WTC11 (cell line): Measurements from ENCODE around the gene CLK3.

Source experiments
- CBFB ChIP-seq: sonication (generic); formaldehyde crosslinking; IDR thresholded peaks from 2 replicates; pipeline ENCODE4 v1.8.1; 2022; ENCODE audit warnings: mild to moderate bottlenecking, low read depth, missing genetic modification reagents
- CREB1 ChIP-seq: sonication (generic); formaldehyde crosslinking; IDR thresholded peaks from 2 replicates; pipeline ENCODE4 v1.8.0; 2023; ENCODE audit warnings: mild to moderate bottlenecking, missing genetic modification reagents
- FOXJ3 ChIP-seq: sonication (generic); formaldehyde crosslinking; IDR thresholded peaks from 2 replicates; pipeline ENCODE4 v1.9.0; 2021; ENCODE audit warnings: missing genetic modification reagents, mild to moderate bottlenecking, borderline replicate concordance
- FOXP1 ChIP-seq: sonication (generic); formaldehyde crosslinking; IDR thresholded peaks from 2 replicates; pipeline ENCODE4 v1.8.0; 2022; ENCODE audit warnings: missing genetic modification reagents, mild to moderate bottlenecking, moderate library complexity, borderline replicate concordance
- KAT7 ChIP-seq: sonication (generic); formaldehyde crosslinking; IDR thresholded peaks from 2 replicates; pipeline ENCODE4 v1.8.1; 2023; ENCODE audit warnings: missing genetic modification reagents, mild to moderate bottlenecking, borderline replicate concordance
- MXD4 ChIP-seq: fragments of 250-450 bp; sonication (Bioruptor Pico); IDR thresholded peaks from 2 replicates; pipeline ENCODE4 v1.8.0; 2021; ENCODE audit warnings: mild to moderate bottlenecking, moderate library complexity, borderline replicate concordance
- NR2C2 ChIP-seq: sonication (generic); formaldehyde crosslinking; IDR thresholded peaks from 2 replicates; pipeline ENCODE4 v1.8.0; 2022; ENCODE audit warnings: mild to moderate bottlenecking, missing genetic modification reagents
- SMAD4 ChIP-seq: sonication (generic); formaldehyde crosslinking; IDR thresholded peaks from 2 replicates; pipeline ENCODE4 v1.8.0; 2022; ENCODE audit warnings: mild to moderate bottlenecking, missing genetic modification reagents
- ZNF263 ChIP-seq: sonication (generic); formaldehyde crosslinking; IDR thresholded peaks from 2 replicates; pipeline ENCODE4 v1.8.1; 2022; ENCODE audit warnings: low read depth, mild to moderate bottlenecking, moderate library complexity, missing genetic modification reagents
- TF ChIP-seq, protein P1 (sequence below): fragments of 200-600 bp; IDR thresholded peaks from 2 replicates; pipeline ENCODE4 v1.8.0; 2022; ENCODE audit warnings: antibody characterized with exemption
- TF ChIP-seq, protein P2 (sequence below): sonication (generic); formaldehyde crosslinking; IDR thresholded peaks from 2 replicates; pipeline ENCODE4 v1.8.1; 2023; ENCODE audit warnings: mild to moderate bottlenecking, missing genetic modification reagents, moderate library complexity
- TF ChIP-seq, protein P3 (sequence below): sonication (generic); formaldehyde crosslinking; IDR thresholded peaks from 2 replicates; pipeline ENCODE4 v1.8.1; 2023; ENCODE audit warnings: mild to moderate bottlenecking, missing genetic modification reagents, borderline replicate concordance
- TF ChIP-seq, protein P4 (sequence below): sonication (generic); formaldehyde crosslinking; IDR thresholded peaks from 2 replicates; pipeline ENCODE4 v1.8.0; 2022; ENCODE audit warnings: mild to moderate bottlenecking, missing genetic modification reagents

DNA sequence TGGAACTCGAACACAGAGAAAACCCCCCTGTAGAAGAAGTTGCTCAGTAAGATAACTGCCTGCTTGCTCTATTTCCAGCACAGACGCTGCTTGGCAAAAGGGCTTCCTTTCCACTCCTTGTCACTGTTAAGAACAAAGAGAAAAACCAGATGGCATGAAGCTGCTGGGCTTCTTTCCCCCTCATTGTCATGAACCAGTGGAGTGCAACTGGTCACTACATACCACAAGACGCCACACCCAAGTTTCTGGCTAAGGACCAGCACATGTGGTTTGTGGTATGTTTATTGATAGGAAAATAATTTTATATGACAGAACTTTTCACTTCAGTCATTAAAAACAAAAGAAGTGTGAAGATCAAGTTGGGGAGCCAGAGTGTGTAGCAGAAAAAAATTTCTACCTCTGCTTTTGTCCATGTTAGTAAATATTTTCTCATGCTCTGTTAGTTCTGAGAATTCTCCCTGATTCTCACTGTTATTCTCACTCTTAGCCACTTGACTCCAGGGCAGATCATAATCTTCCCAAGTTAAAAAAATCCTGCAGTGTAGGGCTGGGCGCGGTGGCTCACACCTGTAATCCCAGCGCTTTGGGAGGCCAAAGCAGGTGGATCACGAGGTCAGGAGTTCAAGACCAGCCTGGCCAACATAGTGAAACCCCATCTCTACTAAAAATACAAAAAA lies 37.9 kb downstream of the CLK3 start:
- no peak for TF ChIP-seq KAT7 (CRISPR knock-in tag)
- TF ChIP-seq, protein P1, sequence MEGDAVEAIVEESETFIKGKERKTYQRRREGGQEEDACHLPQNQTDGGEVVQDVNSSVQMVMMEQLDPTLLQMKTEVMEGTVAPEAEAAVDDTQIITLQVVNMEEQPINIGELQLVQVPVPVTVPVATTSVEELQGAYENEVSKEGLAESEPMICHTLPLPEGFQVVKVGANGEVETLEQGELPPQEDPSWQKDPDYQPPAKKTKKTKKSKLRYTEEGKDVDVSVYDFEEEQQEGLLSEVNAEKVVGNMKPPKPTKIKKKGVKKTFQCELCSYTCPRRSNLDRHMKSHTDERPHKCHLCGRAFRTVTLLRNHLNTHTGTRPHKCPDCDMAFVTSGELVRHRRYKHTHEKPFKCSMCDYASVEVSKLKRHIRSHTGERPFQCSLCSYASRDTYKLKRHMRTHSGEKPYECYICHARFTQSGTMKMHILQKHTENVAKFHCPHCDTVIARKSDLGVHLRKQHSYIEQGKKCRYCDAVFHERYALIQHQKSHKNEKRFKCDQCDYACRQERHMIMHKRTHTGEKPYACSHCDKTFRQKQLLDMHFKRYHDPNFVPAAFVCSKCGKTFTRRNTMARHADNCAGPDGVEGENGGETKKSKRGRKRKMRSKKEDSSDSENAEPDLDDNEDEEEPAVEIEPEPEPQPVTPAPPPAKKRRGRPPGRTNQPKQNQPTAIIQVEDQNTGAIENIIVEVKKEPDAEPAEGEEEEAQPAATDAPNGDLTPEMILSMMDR: no peak
- no peak for TF ChIP-seq SMAD4 (CRISPR knock-in tag)
- TF ChIP-seq, protein P2, sequence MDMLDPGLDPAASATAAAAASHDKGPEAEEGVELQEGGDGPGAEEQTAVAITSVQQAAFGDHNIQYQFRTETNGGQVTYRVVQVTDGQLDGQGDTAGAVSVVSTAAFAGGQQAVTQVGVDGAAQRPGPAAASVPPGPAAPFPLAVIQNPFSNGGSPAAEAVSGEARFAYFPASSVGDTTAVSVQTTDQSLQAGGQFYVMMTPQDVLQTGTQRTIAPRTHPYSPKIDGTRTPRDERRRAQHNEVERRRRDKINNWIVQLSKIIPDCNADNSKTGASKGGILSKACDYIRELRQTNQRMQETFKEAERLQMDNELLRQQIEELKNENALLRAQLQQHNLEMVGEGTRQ (CRISPR knock-in tag): no peak
- no peak for TF ChIP-seq FOXP1
- no peak for TF ChIP-seq CREB1 (CRISPR knock-in tag)
- no peak for TF ChIP-seq CBFB (CRISPR knock-in tag)
- TF ChIP-seq, protein P3, sequence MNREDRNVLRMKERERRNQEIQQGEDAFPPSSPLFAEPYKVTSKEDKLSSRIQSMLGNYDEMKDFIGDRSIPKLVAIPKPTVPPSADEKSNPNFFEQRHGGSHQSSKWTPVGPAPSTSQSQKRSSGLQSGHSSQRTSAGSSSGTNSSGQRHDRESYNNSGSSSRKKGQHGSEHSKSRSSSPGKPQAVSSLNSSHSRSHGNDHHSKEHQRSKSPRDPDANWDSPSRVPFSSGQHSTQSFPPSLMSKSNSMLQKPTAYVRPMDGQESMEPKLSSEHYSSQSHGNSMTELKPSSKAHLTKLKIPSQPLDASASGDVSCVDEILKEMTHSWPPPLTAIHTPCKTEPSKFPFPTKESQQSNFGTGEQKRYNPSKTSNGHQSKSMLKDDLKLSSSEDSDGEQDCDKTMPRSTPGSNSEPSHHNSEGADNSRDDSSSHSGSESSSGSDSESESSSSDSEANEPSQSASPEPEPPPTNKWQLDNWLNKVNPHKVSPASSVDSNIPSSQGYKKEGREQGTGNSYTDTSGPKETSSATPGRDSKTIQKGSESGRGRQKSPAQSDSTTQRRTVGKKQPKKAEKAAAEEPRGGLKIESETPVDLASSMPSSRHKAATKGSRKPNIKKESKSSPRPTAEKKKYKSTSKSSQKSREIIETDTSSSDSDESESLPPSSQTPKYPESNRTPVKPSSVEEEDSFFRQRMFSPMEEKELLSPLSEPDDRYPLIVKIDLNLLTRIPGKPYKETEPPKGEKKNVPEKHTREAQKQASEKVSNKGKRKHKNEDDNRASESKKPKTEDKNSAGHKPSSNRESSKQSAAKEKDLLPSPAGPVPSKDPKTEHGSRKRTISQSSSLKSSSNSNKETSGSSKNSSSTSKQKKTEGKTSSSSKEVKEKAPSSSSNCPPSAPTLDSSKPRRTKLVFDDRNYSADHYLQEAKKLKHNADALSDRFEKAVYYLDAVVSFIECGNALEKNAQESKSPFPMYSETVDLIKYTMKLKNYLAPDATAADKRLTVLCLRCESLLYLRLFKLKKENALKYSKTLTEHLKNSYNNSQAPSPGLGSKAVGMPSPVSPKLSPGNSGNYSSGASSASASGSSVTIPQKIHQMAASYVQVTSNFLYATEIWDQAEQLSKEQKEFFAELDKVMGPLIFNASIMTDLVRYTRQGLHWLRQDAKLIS (CRISPR knock-in tag): no peak
- TF ChIP-seq, protein P4, sequence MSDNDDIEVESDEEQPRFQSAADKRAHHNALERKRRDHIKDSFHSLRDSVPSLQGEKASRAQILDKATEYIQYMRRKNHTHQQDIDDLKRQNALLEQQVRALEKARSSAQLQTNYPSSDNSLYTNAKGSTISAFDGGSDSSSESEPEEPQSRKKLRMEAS (CRISPR knock-in tag): no peak
- TF ChIP-seq MXD4 (CRISPR knock-in tag): no peak
- TF ChIP-seq NR2C2: no peak
- TF ChIP-seq FOXJ3 (CRISPR knock-in tag): no peak
- TF ChIP-seq ZNF263 (CRISPR knock-in tag): no peak
